WTC11 (cell line): Measurements from ENCODE around the gene CHST11.

Experiments used
- CREB1 ChIP-seq: sonication (generic); formaldehyde crosslinking; IDR thresholded peaks from 2 replicates; pipeline ENCODE4 v1.8.0; 2023; ENCODE audit warnings: mild to moderate bottlenecking, missing genetic modification reagents
- ELF4 ChIP-seq: sonication (generic); formaldehyde crosslinking; IDR thresholded peaks from 2 replicates; pipeline ENCODE4 v1.8.1; 2022; ENCODE audit warnings: low read depth, mild to moderate bottlenecking, moderate library complexity, missing genetic modification reagents
- ESRRA ChIP-seq: sonication (generic); formaldehyde crosslinking; IDR thresholded peaks from 2 replicates; pipeline ENCODE4 v1.8.1; 2022; ENCODE audit warnings: mild to moderate bottlenecking, missing genetic modification reagents, borderline replicate concordance
- GTF2I ChIP-seq: fragments of 250-450 bp; sonication (Bioruptor Pico); conservative IDR thresholded peaks from 2 replicates; pipeline ENCODE4 v1.4.0; 2021; ENCODE audit warnings: mild to moderate bottlenecking
- ZNF121 ChIP-seq: sonication (generic); formaldehyde crosslinking; IDR thresholded peaks from 2 replicates; pipeline ENCODE4 v1.8.0; 2023; ENCODE audit warnings: missing genetic modification reagents
- ZNF396 ChIP-seq: fragments of 250-450 bp; sonication (Bioruptor Pico); IDR thresholded peaks from 2 replicates; pipeline ENCODE4 v1.8.0; 2021; ENCODE audit warnings: mild to moderate bottlenecking, moderate library complexity, borderline replicate concordance
- TF ChIP-seq, protein P1 (sequence below): fragments of 200-600 bp; IDR thresholded peaks from 2 replicates; pipeline ENCODE4 v1.8.0; 2022; ENCODE audit warnings: antibody characterized with exemption

DNA sequence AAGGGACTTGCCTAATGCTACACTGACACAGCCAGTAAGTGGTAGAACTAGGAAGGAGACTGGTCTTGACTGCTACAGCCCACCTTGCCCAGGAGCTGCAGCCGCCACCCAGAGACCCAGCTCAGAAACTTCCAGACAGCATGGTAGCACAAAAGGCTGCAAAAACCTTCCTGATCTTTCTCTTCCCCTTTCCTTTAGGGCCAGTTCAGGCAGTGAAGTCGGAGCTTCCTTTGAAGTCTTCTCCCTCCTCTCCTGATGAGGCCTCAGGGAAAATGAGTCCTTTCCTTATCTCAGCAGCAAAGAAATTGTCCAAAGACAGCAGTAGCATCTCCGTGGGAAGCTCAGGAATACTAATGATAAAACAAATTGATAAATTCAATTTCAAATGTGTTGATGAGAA, 21.0 kb upstream of the CHST11 start:
- TF ChIP-seq ZNF121 (CRISPR knock-in tag) (no peak), CREB1 (CRISPR knock-in tag) (no peak), ELF4 (no peak), ESRRA (no peak), GTF2I (CRISPR knock-in tag) (no peak), ZNF396 (CRISPR knock-in tag) (no peak)
- TF ChIP-seq, protein P1, sequence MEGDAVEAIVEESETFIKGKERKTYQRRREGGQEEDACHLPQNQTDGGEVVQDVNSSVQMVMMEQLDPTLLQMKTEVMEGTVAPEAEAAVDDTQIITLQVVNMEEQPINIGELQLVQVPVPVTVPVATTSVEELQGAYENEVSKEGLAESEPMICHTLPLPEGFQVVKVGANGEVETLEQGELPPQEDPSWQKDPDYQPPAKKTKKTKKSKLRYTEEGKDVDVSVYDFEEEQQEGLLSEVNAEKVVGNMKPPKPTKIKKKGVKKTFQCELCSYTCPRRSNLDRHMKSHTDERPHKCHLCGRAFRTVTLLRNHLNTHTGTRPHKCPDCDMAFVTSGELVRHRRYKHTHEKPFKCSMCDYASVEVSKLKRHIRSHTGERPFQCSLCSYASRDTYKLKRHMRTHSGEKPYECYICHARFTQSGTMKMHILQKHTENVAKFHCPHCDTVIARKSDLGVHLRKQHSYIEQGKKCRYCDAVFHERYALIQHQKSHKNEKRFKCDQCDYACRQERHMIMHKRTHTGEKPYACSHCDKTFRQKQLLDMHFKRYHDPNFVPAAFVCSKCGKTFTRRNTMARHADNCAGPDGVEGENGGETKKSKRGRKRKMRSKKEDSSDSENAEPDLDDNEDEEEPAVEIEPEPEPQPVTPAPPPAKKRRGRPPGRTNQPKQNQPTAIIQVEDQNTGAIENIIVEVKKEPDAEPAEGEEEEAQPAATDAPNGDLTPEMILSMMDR: no peak
